Endothelial cell (in vitro differentiated cells): ENCODE results near the gene CPN1. TPM values are rescaled to one million over a fixed set of nuclear protein-coding genes. Genes with fewer than 3 reads are reported as not detected.
"Not testable (repeated sequence)": the region's sequence is repeated elsewhere in the genome, so short reads cannot be mapped to it uniquely, and the experiment has no call there.

Experiments
- DNase-seq: peaks from one replicate; pipeline ENCODE4 v3.0.0; 2021; ENCODE audit warnings: low spot score
- H3K27ac Mint-ChIP-seq: one replicate; pipeline ENCODE4 v1.8.0; 2021; ENCODE audit warnings: mixed read lengths, inconsistent platforms; ENCODE audit not compliant: unreplicated experiment
- H3K27me3 Mint-ChIP-seq: one replicate; pipeline ENCODE4 v1.8.0; 2021; ENCODE audit warnings: mild to moderate bottlenecking, moderate library complexity, mixed read lengths, inconsistent platforms; ENCODE audit not compliant: unreplicated experiment
- H3K36me3 Mint-ChIP-seq: one replicate; pipeline ENCODE4 v1.8.0; 2021; ENCODE audit warnings: mild to moderate bottlenecking, low read depth, mixed read lengths, inconsistent platforms; ENCODE audit not compliant: unreplicated experiment
- H3K4me1 Mint-ChIP-seq: one replicate; pipeline ENCODE4 v1.8.0; 2021; ENCODE audit warnings: mild to moderate bottlenecking, mixed read lengths, inconsistent platforms; ENCODE audit not compliant: unreplicated experiment
- H3K4me3 Mint-ChIP-seq: one replicate; pipeline ENCODE4 v1.8.0; 2021; ENCODE audit warnings: mild to moderate bottlenecking, mixed read lengths, inconsistent platforms; ENCODE audit not compliant: unreplicated experiment
- H3K9me3 Mint-ChIP-seq: one replicate; pipeline ENCODE4 v1.8.0; 2021; ENCODE audit warnings: mixed read lengths, inconsistent platforms; ENCODE audit not compliant: unreplicated experiment
- CTCF ChIP-seq: fragments of 200-600 bp; sonication (generic); IDR thresholded peaks from one replicate; pipeline ENCODE4 v1.5.0; 2021; ENCODE audit warnings: antibody characterized with exemption; ENCODE audit not compliant: unreplicated experiment
- total RNA-seq: library from RNA; stranded (reverse); fragmentation: NEBNext Ultra II Directional; extraction: Animal tissue kit (Norgen Biotek cat#: 25700); gene quantifications from one replicate; pipeline ENCODE4 v1.2.1, GENCODE V29; 2021; ENCODE audit not compliant: unreplicated experiment

Gene CPN1
- total RNA-seq, 1 donor from 2014 or later = not detected

- Mint-ChIP-seq H3K4me3 (no peak overlapping the region), H3K27me3 (peaks cover 3% of the 10 kb centered on the region), H3K36me3 (no peaks in the 10 kb centered on the region), H3K27ac (no peak overlapping the region), H3K4me1 (peaks cover 3% of the 10 kb centered on the region), H3K9me3 (no peaks in the 10 kb centered on the region)
- no peak for TF ChIP-seq CTCF
- DNase-seq = no peak
Measured at GRCh38 chr10:100083623-100084022, 2.0 kb upstream of the CPN1 start.

GRCh38 chr10:100082276-100082675 lies 607 bp upstream of the CPN1 start:
- H3K36me3 Mint-ChIP-seq, H3K4me3 Mint-ChIP-seq, H3K4me1 Mint-ChIP-seq, DNase-seq, H3K27me3 Mint-ChIP-seq, H3K9me3 Mint-ChIP-seq, H3K27ac Mint-ChIP-seq: not testable (repeated sequence)

- peaks cover 3% of the 10 kb centered on the region for H3K27me3 Mint-ChIP-seq
- no peaks in the 10 kb centered on the region for H3K36me3 Mint-ChIP-seq
- H3K9me3 Mint-ChIP-seq = no peaks in the 10 kb centered on the region
- peaks cover 3% of the 10 kb centered on the region for H3K4me1 Mint-ChIP-seq
- no peak overlapping the region for H3K27ac Mint-ChIP-seq
- TF ChIP-seq CTCF = no peak
- no peak overlapping the region for H3K4me3 Mint-ChIP-seq
- no peak for DNase-seq
Measured at GRCh38 chr10:100076750-100077149, 4.9 kb downstream of the CPN1 start.

- Mint-ChIP-seq H3K27me3 (peaks cover 3% of the 10 kb centered on the region), H3K36me3 (no peaks in the 10 kb centered on the region), H3K4me1 (no peaks in the 10 kb centered on the region), H3K4me3 (no peak overlapping the region), H3K27ac (no peak overlapping the region), H3K9me3 (no peaks in the 10 kb centered on the region)
- DNase-seq = no peak
- TF ChIP-seq CTCF = no peak
Measured at GRCh38 chr10:100075426-100076220, 6.0 kb downstream of the CPN1 start.

- TF ChIP-seq CTCF = no peak
- Mint-ChIP-seq H3K27me3 (no peaks in the 10 kb centered on the region), H3K27ac (no peak overlapping the region), H3K9me3 (no peaks in the 10 kb centered on the region), H3K4me1 (no peaks in the 10 kb centered on the region), H3K36me3 (no peaks in the 10 kb centered on the region), H3K4me3 (no peak overlapping the region)
- no peak for DNase-seq
Measured at GRCh38 chr10:100072514-100072913, 9.2 kb downstream of the CPN1 start.
